HCT116 (cell line): ENCODE measurements around the gene ELMOD1. TPM values are rescaled to one million over a fixed set of nuclear protein-coding genes. Genes with fewer than 3 reads are reported as not detected.

Experiments used
- ATAC-seq: fragments of 200-7000 bp; cut with Tn5 transposase; 2 replicates; pipeline ENCODE4 v1.9.1; 2020; ENCODE audit warnings: mild to moderate bottlenecking, moderate library complexity
- BruUV-seq: library from RNA; stranded (reverse); fragments of 400-500 nt; replicated peaks from 2 replicates; lab custom pipeline; 2021; lab: Mats Ljungman, UMichigan
- CTCF ChIA-PET: fragments of 300-600 bp; sonication (Branson Sonifier 250); formaldehyde crosslinking; loops from one replicate; lab custom pipeline; 2021; ENCODE audit warnings: antibody characterized with exemption; lab: Charles Lee
- POLR2A ChIA-PET: fragments of 300-600, 350-600 bp; sonication (Branson Sonifier 250); formaldehyde crosslinking; loops from one replicate; lab custom pipeline; 2021; ENCODE audit warnings: antibody characterized with exemption; lab: Charles Lee
- RAD21 ChIA-PET, 2 experiments: fragments of 300-600 bp; sonication (Branson Sonifier 250); formaldehyde crosslinking; loops; one replicate each; lab custom pipeline; 2023; ENCODE audit warnings: low total read pairs in 2 of 2; ENCODE audit not compliant: uncharacterized antibody in 2 of 2, unreplicated experiment in 2 of 2, low non-redundant PET in 1 of 2; lab: Charles Lee
- DNase-seq: peaks from one replicate; pipeline ENCODE4 v3.0.0-alpha.2; 2010; ENCODE audit warnings: low read depth, low spot score
- H2AFZ ChIP-seq: fragments of 200-600 bp; shearing (Covaris generic), sonication (generic); 2 replicates; pipeline ENCODE4 v1.6.1; 2017; ENCODE audit warnings: low read depth, mixed run types, mixed read lengths, antibody characterized with exemption, low read length; ENCODE audit not compliant: poor library complexity, severe bottlenecking
- H3K27ac ChIP-seq: 2 replicates; pipeline ENCODE4 v1.5.1; 2012; ENCODE audit warnings: low read depth, low read length
- H3K27me3 ChIP-seq: fragments of 200-600 bp; sonication (generic); 2 replicates; pipeline ENCODE4 v1.6.1; 2016; ENCODE audit warnings: mixed run types, low read length, mixed read lengths; ENCODE audit not compliant: insufficient read depth
- H3K36me3 ChIP-seq, 2 experiments: fragments of 200-500 bp in 1 of 2; fragments of 200-600 bp in 1 of 2; sonication (Bioruptor generic) in 1 of 2; sonication (generic) in 1 of 2; 2 replicates each; pipeline versions ENCODE4 v1.5.1 to v1.6.1; 2014 to 2016; ENCODE audit warnings: low read length in 2 of 2, inconsistent platforms in 1 of 2, mixed read lengths in 1 of 2, mixed run types in 1 of 2; ENCODE audit not compliant: insufficient read depth in 2 of 2, control insufficient read depth in 1 of 2
- H3K4me1 ChIP-seq, 2 experiments: fragments of 200-600 bp in 1 of 2; sonication (generic) in 1 of 2; 2 replicates each; pipeline versions ENCODE4 v1.5.1 to v1.6.1; 2012 to 2017; ENCODE audit warnings: low read length in 2 of 2, inconsistent platforms in 1 of 2, mild to moderate bottlenecking in 1 of 2, mixed read lengths in 1 of 2, mixed run types in 1 of 2, moderate library complexity in 1 of 2; ENCODE audit not compliant: insufficient read depth in 2 of 2, control insufficient read depth in 1 of 2
- H3K4me2 ChIP-seq: fragments of 200-600 bp; sonication (generic); 2 replicates; pipeline ENCODE4 v1.6.1; 2017; ENCODE audit warnings: mixed run types, low read length, mixed read lengths
- H3K4me3 ChIP-seq, 2 experiments: fragments of 200-600 bp in 1 of 2; sonication (generic) in 1 of 2; replicated peaks in 1 of 2; 2 replicates each; pipeline ENCODE4 v1.5.1; 2011 to 2016; ENCODE audit warnings: low read length in 2 of 2, control low read depth in 1 of 2, low read depth in 1 of 2, mild to moderate bottlenecking in 1 of 2, mixed read lengths in 1 of 2, mixed run types in 1 of 2
- H3K79me2 ChIP-seq: fragments of 200-600 bp; sonication (generic); 2 replicates; pipeline ENCODE4 v1.6.1; 2017; ENCODE audit warnings: mild to moderate bottlenecking, mixed run types, low read length, moderate library complexity, mixed read lengths; ENCODE audit not compliant: insufficient read depth
- H3K9ac ChIP-seq: fragments of 200-600 bp; sonication (generic); 2 replicates; pipeline ENCODE4 v1.6.1; 2016; ENCODE audit warnings: low read length, mixed read lengths
- H3K9me2 ChIP-seq: fragments of 200-600 bp; sonication (generic), shearing (Covaris generic); 2 replicates; pipeline ENCODE4 v1.6.1; 2017; ENCODE audit warnings: mixed run types, mild to moderate bottlenecking, moderate library complexity; ENCODE audit not compliant: insufficient read depth
- H3K9me3 ChIP-seq, 2 experiments: fragments of 200-500 bp in 1 of 2; fragments of 200-600 bp in 1 of 2; sonication (Bioruptor generic) in 1 of 2; sonication (generic) in 1 of 2; 2 replicates each; pipeline ENCODE4 v1.6.1; 2014 to 2017; ENCODE audit warnings: low read length in 2 of 2, mixed read lengths in 2 of 2, inconsistent platforms in 1 of 2, low read depth in 1 of 2, mild to moderate bottlenecking in 1 of 2, mixed run types in 1 of 2, moderate library complexity in 1 of 2; ENCODE audit not compliant: control insufficient read depth in 1 of 2, insufficient read depth in 1 of 2
- H4K20me1 ChIP-seq: fragments of 200-600 bp; sonication (generic), shearing (Covaris generic); 2 replicates; pipeline ENCODE4 v1.6.1; 2017; ENCODE audit warnings: mixed run types, mild to moderate bottlenecking, moderate library complexity; ENCODE audit not compliant: insufficient read depth
- CBX3 ChIP-seq: IDR thresholded peaks from 2 replicates; pipeline ENCODE4 v1.6.1; 2012; ENCODE audit warnings: low read depth
- CEBPB ChIP-seq: IDR thresholded peaks from 2 replicates; pipeline ENCODE4 v1.6.1; 2012; ENCODE audit warnings: low read depth
- EGR1 ChIP-seq: IDR thresholded peaks from 2 replicates; pipeline ENCODE4 v1.6.1; 2012; ENCODE audit warnings: low read depth
- ELF1 ChIP-seq: IDR thresholded peaks from 2 replicates; pipeline ENCODE4 v1.6.1; 2012; ENCODE audit warnings: low read depth, borderline replicate concordance
- EZH2 ChIP-seq: fragments of 200-600 bp; sonication (generic); IDR thresholded peaks from 2 replicates; pipeline ENCODE4 v1.6.1; 2017; ENCODE audit warnings: antibody characterized with exemption, mixed run types
- EZH2phosphoT487 ChIP-seq: fragments of 200-600 bp; IDR thresholded peaks from 2 replicates; pipeline ENCODE4 v1.6.1; 2018; ENCODE audit warnings: antibody characterized with exemption, borderline replicate concordance
- FOSL1 ChIP-seq: IDR thresholded peaks from 2 replicates; pipeline ENCODE4 v1.6.1; 2012; ENCODE audit warnings: low read depth
- RAD21 ChIP-seq: IDR thresholded peaks from 2 replicates; pipeline ENCODE4 v1.6.1; 2012; ENCODE audit warnings: low read depth, mild to moderate bottlenecking
- SIN3A ChIP-seq: IDR thresholded peaks from 2 replicates; pipeline ENCODE4 v1.6.1; 2012; ENCODE audit warnings: low read depth
- SP1 ChIP-seq: IDR thresholded peaks from 2 replicates; pipeline ENCODE4 v1.6.1; 2012; ENCODE audit warnings: low read depth
- SRF ChIP-seq: IDR thresholded peaks from 2 replicates; pipeline ENCODE4 v1.6.1; 2012; ENCODE audit warnings: low read depth
- YY1 ChIP-seq: IDR thresholded peaks from 2 replicates; pipeline ENCODE4 v1.6.1; 2011; ENCODE audit warnings: low read length, low read depth, moderate library complexity, mild to moderate bottlenecking; ENCODE audit not compliant: insufficient replicate concordance; ENCODE audit errors: extremely low read depth
- ZFX ChIP-seq: fragments of 450-650 bp; IDR thresholded peaks from 2 replicates; pipeline ENCODE4 v1.6.1; 2017
- ZNF274 ChIP-seq: fragments of 200-500 bp; sonication (Bioruptor generic); IDR thresholded peaks from 2 replicates; pipeline ENCODE4 v1.6.1; 2014; ENCODE audit warnings: mild to moderate bottlenecking, low read depth, low read length, inconsistent platforms
- intact Hi-C: fragments of 100-400 bp; cut with micrococcal nuclease; formaldehyde crosslinking; loops from 2 replicates; pipeline ENCODE4 v1.10.0; 2022
- total RNA-seq: library from RNA; stranded (reverse); gene quantifications from one replicate; pipeline ENCODE4 v1.2.1, GENCODE V29; 2021; ENCODE audit not compliant: unreplicated experiment
- TF ChIP-seq, protein P1 (sequence below): IDR thresholded peaks from 2 replicates; pipeline ENCODE4 v1.6.1; 2012; ENCODE audit warnings: low read depth
- TF ChIP-seq, protein P2 (sequence below): IDR thresholded peaks from 2 replicates; pipeline ENCODE4 v1.6.1; 2012
- TF ChIP-seq, protein P3 (sequence below): IDR thresholded peaks from 2 replicates; pipeline ENCODE4 v1.6.1; 2011; ENCODE audit warnings: mild to moderate bottlenecking, low read length, moderate library complexity; ENCODE audit not compliant: insufficient replicate concordance; ENCODE audit errors: extremely low read depth
- TF ChIP-seq, protein P4 (sequence below): IDR thresholded peaks from 2 replicates; pipeline ENCODE4 v1.6.1; 2012

Gene ELMOD1
- total RNA-seq, 1 experiment from 2014 or later: 2.9 TPM

DNA sequence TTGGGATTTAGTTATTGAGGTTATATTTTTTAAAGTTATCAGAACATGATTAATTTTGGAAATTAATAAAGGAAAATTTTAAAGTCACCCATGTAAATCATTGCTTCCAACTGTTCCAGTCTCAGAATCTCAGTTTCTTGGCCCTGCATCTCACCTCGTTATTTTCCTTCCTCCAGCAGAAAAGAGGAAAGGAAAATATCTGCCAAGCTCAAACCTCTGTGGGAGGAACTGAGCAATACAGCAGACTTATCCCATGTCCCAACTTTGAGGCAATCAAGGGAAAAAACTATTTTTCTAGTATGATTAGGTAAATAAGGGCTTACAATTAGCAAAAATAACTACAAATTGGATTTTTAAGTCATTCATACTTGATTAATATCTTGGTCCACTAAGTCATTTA is 30.1 kb downstream of the ELMOD1 start (continued):
- TF ChIP-seq, protein P1, sequence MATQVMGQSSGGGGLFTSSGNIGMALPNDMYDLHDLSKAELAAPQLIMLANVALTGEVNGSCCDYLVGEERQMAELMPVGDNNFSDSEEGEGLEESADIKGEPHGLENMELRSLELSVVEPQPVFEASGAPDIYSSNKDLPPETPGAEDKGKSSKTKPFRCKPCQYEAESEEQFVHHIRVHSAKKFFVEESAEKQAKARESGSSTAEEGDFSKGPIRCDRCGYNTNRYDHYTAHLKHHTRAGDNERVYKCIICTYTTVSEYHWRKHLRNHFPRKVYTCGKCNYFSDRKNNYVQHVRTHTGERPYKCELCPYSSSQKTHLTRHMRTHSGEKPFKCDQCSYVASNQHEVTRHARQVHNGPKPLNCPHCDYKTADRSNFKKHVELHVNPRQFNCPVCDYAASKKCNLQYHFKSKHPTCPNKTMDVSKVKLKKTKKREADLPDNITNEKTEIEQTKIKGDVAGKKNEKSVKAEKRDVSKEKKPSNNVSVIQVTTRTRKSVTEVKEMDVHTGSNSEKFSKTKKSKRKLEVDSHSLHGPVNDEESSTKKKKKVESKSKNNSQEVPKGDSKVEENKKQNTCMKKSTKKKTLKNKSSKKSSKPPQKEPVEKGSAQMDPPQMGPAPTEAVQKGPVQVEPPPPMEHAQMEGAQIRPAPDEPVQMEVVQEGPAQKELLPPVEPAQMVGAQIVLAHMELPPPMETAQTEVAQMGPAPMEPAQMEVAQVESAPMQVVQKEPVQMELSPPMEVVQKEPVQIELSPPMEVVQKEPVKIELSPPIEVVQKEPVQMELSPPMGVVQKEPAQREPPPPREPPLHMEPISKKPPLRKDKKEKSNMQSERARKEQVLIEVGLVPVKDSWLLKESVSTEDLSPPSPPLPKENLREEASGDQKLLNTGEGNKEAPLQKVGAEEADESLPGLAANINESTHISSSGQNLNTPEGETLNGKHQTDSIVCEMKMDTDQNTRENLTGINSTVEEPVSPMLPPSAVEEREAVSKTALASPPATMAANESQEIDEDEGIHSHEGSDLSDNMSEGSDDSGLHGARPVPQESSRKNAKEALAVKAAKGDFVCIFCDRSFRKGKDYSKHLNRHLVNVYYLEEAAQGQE: no peak
- TF ChIP-seq SIN3A (no peak), EGR1 (no peak), YY1 (no peak), ZNF274 (no peak), SP1 (no peak), EZH2phosphoT487 (no peak), CBX3 (no peak)
- TF ChIP-seq, all 23 proteins: peak for 0

DNA sequence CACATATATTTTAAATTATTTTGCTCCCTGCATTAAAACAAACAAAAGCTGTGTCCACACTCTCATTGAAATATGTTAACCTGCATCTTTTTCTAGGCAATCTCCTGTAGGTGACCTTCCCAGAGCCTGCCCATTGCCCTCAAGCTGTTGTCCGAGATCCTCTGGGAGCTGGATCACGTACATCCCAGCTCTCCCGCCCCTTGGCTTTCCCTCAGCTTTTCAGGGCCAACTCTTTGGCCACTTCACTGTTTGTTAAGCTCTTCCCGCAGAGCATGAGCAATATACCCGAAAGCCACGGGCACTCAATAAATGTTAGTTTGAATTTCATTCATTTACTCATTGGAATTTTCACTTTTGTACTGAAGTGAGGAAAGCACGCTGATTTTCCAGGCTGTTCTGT is 32.2 kb downstream of the ELMOD1 start:
- H2AFZ ChIP-seq: no peak overlapping the region
- ChIA-PET POLR2A (no interaction called here), RAD21 (no interaction called here), CTCF (no interaction called here)
- DNase-seq: no peak
- ATAC-seq: no peak
- H3K36me3 ChIP-seq: no peaks in the 10 kb centered on the region
- H3K4me3 ChIP-seq: no peak overlapping the region
- no TSS peak for BruUV-seq
- no peaks in the 10 kb centered on the region for H3K79me2 ChIP-seq
- H3K27me3 ChIP-seq: no peaks in the 10 kb centered on the region
- intact Hi-C loops: no loop called here
- no peak overlapping the region for H3K9ac ChIP-seq
- H3K4me1 ChIP-seq: no peaks in the 10 kb centered on the region
- H3K27ac ChIP-seq: no peak overlapping the region
- 0 out of 2 replicates have a peak, but pooled peaks cover 5% of the 10 kb centered on the region for H3K9me2 ChIP-seq
- TF ChIP-seq ZFX (no peak), SP1 (no peak), CEBPB (no peak), ELF1 (no peak), SRF (no peak), RAD21 (no peak), CBX3 (no peak), FOSL1 (no peak), EZH2 (no peak), EGR1 (no peak), ZNF274 (no peak)
- TF ChIP-seq, protein P2, sequence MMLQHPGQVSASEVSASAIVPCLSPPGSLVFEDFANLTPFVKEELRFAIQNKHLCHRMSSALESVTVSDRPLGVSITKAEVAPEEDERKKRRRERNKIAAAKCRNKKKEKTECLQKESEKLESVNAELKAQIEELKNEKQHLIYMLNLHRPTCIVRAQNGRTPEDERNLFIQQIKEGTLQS: no peak
- TF ChIP-seq, protein P3, sequence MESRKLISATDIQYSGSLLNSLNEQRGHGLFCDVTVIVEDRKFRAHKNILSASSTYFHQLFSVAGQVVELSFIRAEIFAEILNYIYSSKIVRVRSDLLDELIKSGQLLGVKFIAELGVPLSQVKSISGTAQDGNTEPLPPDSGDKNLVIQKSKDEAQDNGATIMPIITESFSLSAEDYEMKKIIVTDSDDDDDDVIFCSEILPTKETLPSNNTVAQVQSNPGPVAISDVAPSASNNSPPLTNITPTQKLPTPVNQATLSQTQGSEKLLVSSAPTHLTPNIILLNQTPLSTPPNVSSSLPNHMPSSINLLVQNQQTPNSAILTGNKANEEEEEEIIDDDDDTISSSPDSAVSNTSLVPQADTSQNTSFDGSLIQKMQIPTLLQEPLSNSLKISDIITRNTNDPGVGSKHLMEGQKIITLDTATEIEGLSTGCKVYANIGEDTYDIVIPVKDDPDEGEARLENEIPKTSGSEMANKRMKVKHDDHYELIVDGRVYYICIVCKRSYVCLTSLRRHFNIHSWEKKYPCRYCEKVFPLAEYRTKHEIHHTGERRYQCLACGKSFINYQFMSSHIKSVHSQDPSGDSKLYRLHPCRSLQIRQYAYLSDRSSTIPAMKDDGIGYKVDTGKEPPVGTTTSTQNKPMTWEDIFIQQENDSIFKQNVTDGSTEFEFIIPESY: no peak
- TF ChIP-seq, protein P4, sequence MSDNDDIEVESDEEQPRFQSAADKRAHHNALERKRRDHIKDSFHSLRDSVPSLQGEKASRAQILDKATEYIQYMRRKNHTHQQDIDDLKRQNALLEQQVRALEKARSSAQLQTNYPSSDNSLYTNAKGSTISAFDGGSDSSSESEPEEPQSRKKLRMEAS: no peak
- no peaks in the 10 kb centered on the region for H3K9me3 ChIP-seq
- no peak overlapping the region for H3K4me2 ChIP-seq
- no peaks in the 10 kb centered on the region for H4K20me1 ChIP-seq
